Esophagus muscularis mucosa (tissue), 4 donors: ENCODE data around the gene WDR27.

Source experiments
- CTCF ChIP-seq, 3 experiments: fragments of 200-600 bp in 2 of 3; fragments of 450-650 bp in 1 of 3; sonication (generic) in 2 of 3; IDR thresholded peaks; one replicate each; pipeline ENCODE4 v1.5.1; 2017 to 2019; ENCODE audit warnings: antibody characterized with exemption in 3 of 3, mild to moderate bottlenecking in 2 of 3, moderate library complexity in 1 of 3
- EP300 ChIP-seq: sonication (generic); formaldehyde crosslinking; IDR thresholded peaks from one replicate; pipeline ENCODE4 v1.6.1; 2017; ENCODE audit warnings: antibody characterized with exemption
- POLR2A ChIP-seq: fragments of 450-650 bp; IDR thresholded peaks from one replicate; pipeline ENCODE4 v1.6.1; 2017; ENCODE audit warnings: antibody characterized with exemption, moderate library complexity, mild to moderate bottlenecking, low read depth
- POLR2AphosphoS5 ChIP-seq, 2 donors: sonication (generic); formaldehyde crosslinking; IDR thresholded peaks; one replicate each; pipeline ENCODE4 v1.6.1; 2017; ENCODE audit warnings: antibody characterized with exemption in 2 of 2

- TF ChIP-seq POLR2AphosphoS5 (IDR thresholded peaks at IDR 0.05) (no peak), CTCF (IDR thresholded peaks at IDR 0.05) (no peak), POLR2A (no peak), EP300 (no peak)
These were observed 60.8 kb downstream of the WDR27 start for GRCh38 chr6:169640983-169641382.
